GM19193 (cell line): Measurements from ENCODE around the gene RNPS1.
A peak's percentile ranks its signal among the peaks of the same experiment; 100 is the strongest.

Experiments
- POLR2A ChIP-seq: IDR thresholded peaks from 4 replicates; pipeline ENCODE4 v1.6.1; 2011; ENCODE audit not compliant: insufficient read depth, insufficient read length; ENCODE audit errors: extremely low read depth

The RNPS1 gene

GRCh38 chr16:2234813-2235170 is 33.1 kb downstream of the RNPS1 start:
- TF ChIP-seq POLR2A = no peak

DNA sequence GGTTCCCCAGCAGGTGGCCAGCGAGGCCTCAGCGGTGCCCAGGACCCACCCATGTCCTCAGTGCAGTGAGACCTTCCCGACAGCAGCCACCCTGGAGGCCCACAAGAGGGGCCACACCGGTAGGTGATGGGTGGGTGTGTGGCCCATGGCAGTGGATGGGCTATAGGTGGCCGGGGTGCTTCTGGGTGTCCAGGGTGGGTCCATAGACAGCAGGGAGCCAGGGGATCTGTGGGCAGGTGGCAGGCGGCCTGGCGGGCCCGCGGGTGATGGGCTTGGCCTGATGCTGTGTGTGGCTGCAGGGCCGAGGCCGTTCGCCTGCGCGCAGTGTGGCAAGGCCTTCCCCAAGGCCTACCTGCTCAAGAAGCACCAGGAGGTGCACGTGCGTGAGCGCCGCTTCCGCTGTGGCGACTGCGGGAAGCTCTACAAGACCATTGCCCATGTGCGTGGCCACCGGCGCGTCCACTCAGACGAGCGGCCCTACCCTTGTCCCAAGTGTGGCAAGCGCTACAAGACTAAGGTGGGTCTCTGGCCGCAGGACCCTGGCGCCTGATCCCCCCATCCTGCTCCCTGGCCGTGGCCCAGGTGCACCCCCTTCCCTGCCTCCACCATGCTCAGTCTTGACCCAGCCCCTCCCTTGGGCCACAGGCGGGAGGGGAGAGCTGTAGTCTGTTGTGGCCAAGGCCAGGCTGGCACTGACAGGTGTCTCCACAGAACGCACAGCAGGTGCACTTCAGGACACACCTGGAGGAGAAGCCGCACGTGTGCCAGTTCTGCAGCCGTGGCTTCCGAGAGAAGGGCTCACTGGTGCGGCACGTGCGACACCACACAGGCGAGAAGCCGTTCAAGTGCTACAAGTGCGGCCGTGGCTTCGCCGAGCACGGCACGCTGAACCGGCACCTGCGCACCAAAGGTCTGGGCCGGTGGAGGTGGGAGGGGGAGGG is 33.8 kb downstream of the RNPS1 start:
- TF ChIP-seq POLR2A = no peak

DNA sequence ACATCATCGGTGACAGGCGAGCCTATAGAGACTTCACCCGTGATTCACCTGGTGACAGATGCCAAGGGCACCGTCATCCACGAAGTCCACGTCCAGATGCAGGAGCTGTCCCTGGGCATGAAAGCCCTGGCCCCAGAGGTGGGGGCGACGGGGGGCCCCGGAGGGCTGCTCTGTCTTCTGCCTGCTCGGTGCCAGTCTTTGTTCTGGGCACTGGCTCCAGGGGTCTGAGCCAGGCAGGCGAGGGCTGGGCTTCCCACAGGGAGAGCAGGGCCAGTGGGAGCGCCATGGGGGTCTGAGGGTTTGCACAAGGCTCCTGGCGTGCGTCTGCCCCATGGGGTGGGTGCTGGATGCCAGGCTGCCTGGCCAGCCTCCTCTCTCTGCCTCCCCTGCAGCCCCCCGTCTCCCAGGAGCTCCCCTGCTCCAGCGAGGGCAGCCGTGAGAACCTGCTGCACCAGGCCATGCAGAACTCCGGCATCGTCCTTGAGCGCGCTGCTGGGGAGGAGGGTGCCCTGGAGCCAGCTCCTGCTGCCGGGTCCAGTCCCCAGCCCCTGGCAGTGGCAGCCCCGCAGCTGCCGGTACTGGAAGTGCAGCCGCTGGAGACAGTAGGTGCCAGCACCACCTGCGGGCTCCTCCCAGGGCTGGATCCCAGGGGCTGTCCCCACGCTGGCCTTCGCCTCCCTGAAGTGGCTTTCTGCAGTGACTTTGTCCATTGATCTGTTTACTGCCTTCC is 34.7 kb downstream of the RNPS1 start:
- TF ChIP-seq POLR2A = peak; percentile 15

DNA sequence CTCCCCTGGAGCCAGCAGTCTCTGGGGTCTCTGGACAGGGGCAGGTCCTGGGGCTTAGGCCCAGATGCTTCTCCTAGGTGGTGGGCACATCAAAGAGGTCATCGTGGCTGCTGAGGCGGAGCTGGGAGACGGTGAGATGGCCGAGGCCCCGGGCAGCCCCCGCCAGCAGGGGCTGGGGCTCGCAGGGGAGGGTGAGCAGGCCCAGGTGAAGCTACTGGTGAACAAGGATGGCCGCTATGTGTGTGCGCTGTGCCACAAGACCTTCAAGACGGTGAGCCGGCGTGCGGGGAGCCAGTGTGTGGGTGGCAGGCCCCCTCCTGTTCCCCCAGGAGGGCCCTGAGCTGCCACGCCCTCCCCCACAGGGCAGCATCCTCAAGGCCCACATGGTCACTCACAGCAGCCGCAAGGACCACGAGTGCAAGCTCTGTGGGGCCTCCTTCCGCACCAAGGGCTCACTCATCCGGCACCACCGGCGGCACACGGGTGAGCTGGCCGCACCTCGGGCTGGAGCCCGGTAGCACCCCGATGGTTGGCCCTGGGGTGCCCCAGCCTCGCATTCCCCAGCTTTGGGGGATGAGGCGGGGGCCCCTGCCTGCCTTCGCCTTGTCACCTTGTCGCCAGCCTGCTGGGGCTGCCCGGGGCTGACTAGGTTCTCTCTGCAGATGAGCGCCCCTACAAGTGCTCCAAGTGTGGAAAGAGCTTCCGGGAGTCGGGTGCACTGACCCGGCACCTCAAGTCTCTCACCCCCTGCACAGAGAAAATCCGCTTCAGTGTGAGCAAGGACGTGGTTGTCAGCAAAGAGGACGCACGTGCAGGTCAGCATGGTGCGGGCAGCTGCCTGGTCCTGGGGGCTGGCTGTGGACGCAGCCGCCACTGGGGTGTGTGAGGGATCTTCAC is 35.6 kb downstream of the RNPS1 start:
- no peak for TF ChIP-seq POLR2A

GRCh38 chr16:2231016-2231931 is 36.7 kb downstream of the RNPS1 start:
- no peak for TF ChIP-seq POLR2A

- no peak for TF ChIP-seq POLR2A
These were observed 37.5 kb downstream of the RNPS1 start for GRCh38 chr16:2230376-2230775.

GRCh38 chr16:2229632-2230250 is 38.2 kb downstream of the RNPS1 start:
- TF ChIP-seq POLR2A = no peak

GRCh38 chr16:2229091-2229490 is 38.8 kb downstream of the RNPS1 start:
- no peak for TF ChIP-seq POLR2A

DNA sequence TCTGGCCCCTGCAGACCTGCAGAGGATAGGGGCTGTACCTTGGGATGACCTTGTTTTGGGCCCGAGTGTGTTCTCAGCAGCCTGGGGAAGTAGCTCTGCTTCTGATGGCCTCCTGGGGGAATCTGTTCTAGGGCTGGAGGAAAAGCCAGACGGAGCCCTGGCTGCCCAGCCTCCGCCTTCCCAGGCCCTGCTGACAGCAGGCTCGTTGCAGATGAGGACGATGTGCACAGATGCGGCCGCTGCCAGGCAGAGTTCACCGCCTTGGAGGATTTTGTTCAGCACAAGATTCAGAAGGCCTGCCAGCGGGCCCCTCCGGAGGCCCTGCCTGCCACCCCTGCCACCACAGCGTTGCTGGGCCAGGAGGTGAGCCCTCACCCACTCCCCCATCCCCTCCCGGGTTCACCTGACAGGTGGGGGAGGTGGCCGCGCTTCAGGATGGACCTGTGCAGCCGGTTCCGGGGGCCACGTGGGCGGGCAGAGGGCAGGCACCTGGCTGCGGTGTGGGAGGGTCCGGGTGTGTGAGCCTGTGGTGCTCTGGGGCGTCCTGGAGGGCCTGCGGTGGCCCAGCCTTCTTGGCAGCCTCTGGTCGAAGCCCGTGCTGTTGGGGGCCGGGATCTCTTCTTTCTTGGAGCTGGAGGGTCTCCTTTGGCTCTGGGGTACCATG is 39.6 kb downstream of the RNPS1 start:
- TF ChIP-seq POLR2A = no peak

DNA sequence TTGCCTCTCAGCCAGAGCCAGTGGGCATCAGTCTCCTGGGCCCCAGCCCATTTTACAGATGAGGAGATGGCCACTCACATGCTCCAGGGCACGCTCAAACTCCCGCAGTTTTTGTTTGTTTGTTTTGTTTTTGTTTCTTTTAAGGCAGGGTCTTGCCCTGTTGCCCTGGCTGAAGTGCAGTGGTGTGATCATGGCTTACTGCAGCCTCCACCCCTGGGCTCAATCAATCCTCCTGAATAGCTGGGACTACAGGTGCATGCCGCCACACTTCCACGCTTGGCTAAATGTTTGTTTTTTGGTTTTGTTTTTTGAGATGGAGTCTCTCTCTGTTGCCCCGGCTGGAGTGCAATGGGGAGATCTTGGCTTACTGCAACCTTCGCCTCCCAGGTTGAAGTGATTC is 41.0 kb downstream of the RNPS1 start:
- TF ChIP-seq POLR2A = no peak

DNA sequence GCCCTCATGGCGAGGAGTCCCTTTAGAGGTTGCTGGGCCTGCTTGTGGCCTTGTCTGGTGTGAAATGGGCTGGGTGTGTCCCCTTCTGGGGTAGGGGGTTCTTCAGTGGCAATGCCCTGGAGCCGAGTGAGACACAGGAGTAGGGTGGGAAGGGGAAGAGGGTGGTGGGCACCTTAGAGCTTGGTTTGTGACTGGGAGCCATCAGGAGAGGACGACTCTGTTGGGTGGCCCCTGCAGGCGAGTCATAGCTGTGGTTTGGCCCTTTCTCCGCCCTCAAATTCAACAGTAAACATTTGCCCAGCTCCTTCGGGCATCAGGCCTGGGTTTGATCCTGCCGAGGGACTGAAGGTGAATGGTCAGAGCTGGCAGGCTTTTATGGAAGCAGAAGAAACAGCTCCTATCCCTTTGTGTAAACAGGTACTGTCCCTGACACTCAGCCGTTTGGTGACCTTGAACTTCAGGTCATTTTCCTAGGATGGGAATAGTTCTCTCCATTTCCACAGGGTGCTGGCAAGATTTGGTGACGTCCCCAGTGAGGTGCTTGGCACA is 41.6 kb downstream of the RNPS1 start:
- TF ChIP-seq POLR2A = no peak

- no peak for TF ChIP-seq POLR2A
These were observed 43.9 kb downstream of the RNPS1 start for GRCh38 chr16:2223942-2224486.

GRCh38 chr16:2223221-2223941 is 44.5 kb downstream of the RNPS1 start, which contains the start of gene E4F1:
TSS of gene E4F1 (plus strand) at chr16:2223591. CDS start at chr16:2223614, 23 bp downstream.
- peak; percentile 98 for TF ChIP-seq POLR2A
